MM.1S (cell line): ENCODE measurements around the gene GRIA3.

Experiments used
- CTCF ChIP-seq: fragments of 300-600 bp; sonication (generic); IDR thresholded peaks from 2 replicates; pipeline ENCODE4 v1.5.1; 2016; ENCODE audit warnings: antibody characterized with exemption, low read length, mixed read lengths
- EZH2phosphoT487 ChIP-seq: fragments of 300-600 bp; sonication (generic); IDR thresholded peaks from 2 replicates; pipeline ENCODE4 v1.6.1; 2018; ENCODE audit warnings: antibody characterized with exemption, low read length

GRCh38 chrX:123313486-123313885, 129.4 kb downstream of the GRIA3 start:
- TF ChIP-seq CTCF: no peak
- no peak for TF ChIP-seq EZH2phosphoT487
